ENCODE results near the gene SPTSSA.

SPTSSA gene

GRCh38 chr14:34460841-34461240, 1.2 kb downstream of the SPTSSA start (continued):
- no peak for TF ChIP-seq ZNF202 (tag by site-specific recombination; IDR thresholded peaks at IDR 0.05; ENCODE audit: borderline replicate concordance)
- TF ChIP-seq ZSCAN4 (tag by site-specific recombination; IDR thresholded peaks at IDR 0.05) = no peak
- TF ChIP-seq ZNF501 (tag by site-specific recombination; IDR thresholded peaks at IDR 0.05) = no peak
- no peak for TF ChIP-seq ZNF624 (tag by site-specific recombination; IDR thresholded peaks at IDR 0.05)
- TF ChIP-seq ZNF473 (tag by site-specific recombination; IDR thresholded peaks at IDR 0.05) = no peak
- TF ChIP-seq ZBTB20 (tag by site-specific recombination; IDR thresholded peaks at IDR 0.05) = peak; percentile 29
- TF ChIP-seq ZXDB (tag by site-specific recombination; IDR thresholded peaks at IDR 0.05) = peak; percentile 97
- TF ChIP-seq ZNF302 (tag by site-specific recombination; IDR thresholded peaks at IDR 0.05; ENCODE audit: low read depth) = no peak
- TF ChIP-seq, protein P1, sequence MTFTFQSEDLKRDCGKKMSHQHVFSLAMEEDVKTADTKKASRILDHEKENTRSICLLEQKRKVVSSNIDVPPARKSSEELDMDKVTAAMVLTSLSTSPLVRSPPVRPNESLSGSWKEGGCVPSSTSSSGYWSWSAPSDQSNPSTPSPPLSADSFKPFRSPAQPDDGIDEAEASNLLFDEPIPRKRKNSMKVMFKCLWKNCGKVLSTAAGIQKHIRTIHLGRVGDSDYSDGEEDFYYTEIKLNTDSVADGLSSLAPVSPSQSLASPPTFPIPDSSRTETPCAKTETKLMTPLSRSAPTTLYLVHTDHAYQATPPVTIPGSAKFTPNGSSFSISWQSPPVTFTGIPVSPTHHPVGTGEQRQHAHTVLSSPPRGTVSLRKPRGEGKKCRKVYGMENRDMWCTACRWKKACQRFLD (tag by site-specific recombination; IDR thresholded peaks at IDR 0.05) = no peak
- peak; percentile 60; the same call in 1 of the 2 replicates for TF ChIP-seq WT1 (tag by site-specific recombination; IDR thresholded peaks at IDR 0.05)
- no peak for TF ChIP-seq ZNF416 (tag by site-specific recombination; IDR thresholded peaks at IDR 0.05)
- TF ChIP-seq KLF16 (tag by site-specific recombination; IDR thresholded peaks at IDR 0.05) = no peak; the same call in 1 of the 2 replicates
- no peak for TF ChIP-seq ZNF558 (tag by site-specific recombination; IDR thresholded peaks at IDR 0.05)
- TF ChIP-seq REPIN1 (tag by site-specific recombination; IDR thresholded peaks at IDR 0.05; ENCODE audit: low read depth) = no peak
- TF ChIP-seq ZNF776 (tag by site-specific recombination; IDR thresholded peaks at IDR 0.05; ENCODE audit: borderline replicate concordance) = no peak
- peak; percentile 83 for TF ChIP-seq ZNF24 (tag by site-specific recombination; IDR thresholded peaks at IDR 0.05)
- TF ChIP-seq SCRT2 (tag by site-specific recombination; IDR thresholded peaks at IDR 0.05) = peak; percentile 67
- TF ChIP-seq ZNF211 (tag by site-specific recombination; IDR thresholded peaks at IDR 0.05; ENCODE audit: low read depth) = no peak
- TF ChIP-seq MEIS1 (CRISPR knock-in tag; IDR thresholded peaks at IDR 0.05; ENCODE audit: borderline replicate concordance) = no peak
- no peak for TF ChIP-seq ZBTB10 (tag by site-specific recombination; IDR thresholded peaks at IDR 0.05)
- TF ChIP-seq, protein P2, sequence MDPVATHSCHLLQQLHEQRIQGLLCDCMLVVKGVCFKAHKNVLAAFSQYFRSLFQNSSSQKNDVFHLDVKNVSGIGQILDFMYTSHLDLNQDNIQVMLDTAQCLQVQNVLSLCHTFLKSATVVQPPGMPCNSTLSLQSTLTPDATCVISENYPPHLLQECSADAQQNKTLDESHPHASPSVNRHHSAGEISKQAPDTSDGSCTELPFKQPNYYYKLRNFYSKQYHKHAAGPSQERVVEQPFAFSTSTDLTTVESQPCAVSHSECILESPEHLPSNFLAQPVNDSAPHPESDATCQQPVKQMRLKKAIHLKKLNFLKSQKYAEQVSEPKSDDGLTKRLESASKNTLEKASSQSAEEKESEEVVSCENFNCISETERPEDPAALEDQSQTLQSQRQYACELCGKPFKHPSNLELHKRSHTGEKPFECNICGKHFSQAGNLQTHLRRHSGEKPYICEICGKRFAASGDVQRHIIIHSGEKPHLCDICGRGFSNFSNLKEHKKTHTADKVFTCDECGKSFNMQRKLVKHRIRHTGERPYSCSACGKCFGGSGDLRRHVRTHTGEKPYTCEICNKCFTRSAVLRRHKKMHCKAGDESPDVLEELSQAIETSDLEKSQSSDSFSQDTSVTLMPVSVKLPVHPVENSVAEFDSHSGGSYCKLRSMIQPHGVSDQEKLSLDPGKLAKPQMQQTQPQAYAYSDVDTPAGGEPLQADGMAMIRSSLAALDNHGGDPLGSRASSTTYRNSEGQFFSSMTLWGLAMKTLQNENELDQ (tag by site-specific recombination; IDR thresholded peaks at IDR 0.05; ENCODE audit: low read depth) = no peak
- no peak for TF ChIP-seq ZNF555 (tag by site-specific recombination; conservative IDR thresholded peaks at IDR 0.05)
- no peak for TF ChIP-seq ZFP37 (tag by site-specific recombination; IDR thresholded peaks at IDR 0.05)
- peak; percentile 96 for TF ChIP-seq ZNF843 (tag by site-specific recombination; IDR thresholded peaks at IDR 0.05)
- TF ChIP-seq ZNF175 (tag by site-specific recombination; IDR thresholded peaks at IDR 0.05) = no peak
- TF ChIP-seq, protein P3, sequence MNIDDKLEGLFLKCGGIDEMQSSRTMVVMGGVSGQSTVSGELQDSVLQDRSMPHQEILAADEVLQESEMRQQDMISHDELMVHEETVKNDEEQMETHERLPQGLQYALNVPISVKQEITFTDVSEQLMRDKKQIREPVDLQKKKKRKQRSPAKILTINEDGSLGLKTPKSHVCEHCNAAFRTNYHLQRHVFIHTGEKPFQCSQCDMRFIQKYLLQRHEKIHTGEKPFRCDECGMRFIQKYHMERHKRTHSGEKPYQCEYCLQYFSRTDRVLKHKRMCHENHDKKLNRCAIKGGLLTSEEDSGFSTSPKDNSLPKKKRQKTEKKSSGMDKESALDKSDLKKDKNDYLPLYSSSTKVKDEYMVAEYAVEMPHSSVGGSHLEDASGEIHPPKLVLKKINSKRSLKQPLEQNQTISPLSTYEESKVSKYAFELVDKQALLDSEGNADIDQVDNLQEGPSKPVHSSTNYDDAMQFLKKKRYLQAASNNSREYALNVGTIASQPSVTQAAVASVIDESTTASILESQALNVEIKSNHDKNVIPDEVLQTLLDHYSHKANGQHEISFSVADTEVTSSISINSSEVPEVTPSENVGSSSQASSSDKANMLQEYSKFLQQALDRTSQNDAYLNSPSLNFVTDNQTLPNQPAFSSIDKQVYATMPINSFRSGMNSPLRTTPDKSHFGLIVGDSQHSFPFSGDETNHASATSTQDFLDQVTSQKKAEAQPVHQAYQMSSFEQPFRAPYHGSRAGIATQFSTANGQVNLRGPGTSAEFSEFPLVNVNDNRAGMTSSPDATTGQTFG (tag by site-specific recombination; IDR thresholded peaks at IDR 0.05; ENCODE audit: borderline replicate concordance) = no peak
- peak; percentile 32; the same call in 1 of the 2 replicates for TF ChIP-seq ZNF184 (tag by site-specific recombination; IDR thresholded peaks at IDR 0.05)
- TF ChIP-seq SCRT1 (tag by site-specific recombination; IDR thresholded peaks at IDR 0.05; ENCODE audit: borderline replicate concordance) = peak; percentile 65
- TF ChIP-seq ZBTB48 (tag by site-specific recombination; IDR thresholded peaks at IDR 0.05) = no peak

All from HEK293 (cell line).